Spleen (tissue), 11 donors: ENCODE measurements around the gene C16orf92. TPM values are rescaled to one million over a fixed set of nuclear protein-coding genes. Genes with fewer than 3 reads are reported as not detected.

Experiments used
- DNase-seq: peaks from one replicate; pipeline ENCODE4 v3.0.0-alpha.2; 2020
- H3K27ac ChIP-seq, 8 donors: fragments of 200-600 bp; sonication (generic) in 7 of 8; 1 replicate in 4 of 8; 2 replicates in 4 of 8; pipeline versions ENCODE4 v1.5.0 to v1.8.0; 2016 to 2021; ENCODE audit warnings: inconsistent platforms in 4 of 8, mild to moderate bottlenecking in 4 of 8, moderate library complexity in 1 of 8
- H3K27me3 ChIP-seq, 7 donors: fragments of 200-600 bp; sonication (generic) in 6 of 7; replicated peaks in 1 of 7; 1 replicate in 4 of 7; 2 replicates in 3 of 7; pipeline versions ENCODE4 v1.5.0 to v1.8.0; 2016 to 2021; ENCODE audit warnings: inconsistent platforms in 3 of 7, mild to moderate bottlenecking in 1 of 7
- H3K36me3 ChIP-seq, 6 donors: fragments of 200-600 bp; sonication (generic) in 5 of 6; 1 replicate in 4 of 6; 2 replicates in 2 of 6; pipeline versions ENCODE4 v1.5.0 to v1.8.0; 2016 to 2021; ENCODE audit warnings: inconsistent platforms in 2 of 6
- H3K4me1 ChIP-seq, 6 donors: fragments of 200-600 bp; sonication (generic) in 5 of 6; 1 replicate in 3 of 6; 2 replicates in 3 of 6; pipeline versions ENCODE4 v1.5.0 to v1.8.0; 2016 to 2021; ENCODE audit warnings: inconsistent platforms in 3 of 6
- H3K4me3 ChIP-seq, 8 donors: fragments of 200-600 bp; sonication (generic) in 7 of 8; 1 replicate in 4 of 8; 2 replicates in 4 of 8; pipeline versions ENCODE4 v1.5.0 to v1.8.0; 2016 to 2021; ENCODE audit warnings: inconsistent platforms in 4 of 8, mild to moderate bottlenecking in 4 of 8, moderate library complexity in 2 of 8
- H3K9me3 ChIP-seq, 8 donors: fragments of 200-600 bp; sonication (generic) in 7 of 8; 1 replicate in 4 of 8; 2 replicates in 4 of 8; pipeline versions ENCODE4 v1.5.0 to v1.8.0; 2016 to 2021; ENCODE audit warnings: inconsistent platforms in 4 of 8
- POLR2A ChIP-seq, 3 donors: fragments of 450-650 bp; IDR thresholded peaks; one replicate each; pipeline ENCODE4 v1.5.1; 2017; ENCODE audit warnings: antibody characterized with exemption in 3 of 3, mild to moderate bottlenecking in 1 of 3
- POLR2AphosphoS5 ChIP-seq, 3 donors: sonication (generic); formaldehyde crosslinking; IDR thresholded peaks; one replicate each; pipeline ENCODE4 v1.5.1; 2017; ENCODE audit warnings: antibody characterized with exemption in 3 of 3
- WGBS, 5 donors: extraction: QIAGEN DNeasy Blood & Tissue Kit in 3 of 5; methylation state at CpG; one replicate each; pipeline versions ENCODE4 v1.1.5 to v1.1.7; 2013 to 2018; 5-methylcytosine and 5-hydroxymethylcytosine counted together
- intact Hi-C: fragments of 100-400 bp; cut with DNase I; formaldehyde crosslinking; loops from one replicate; pipeline ENCODE4 v1.15.0; 2023; ENCODE audit warnings: low total_unique reads
- polyA plus RNA-seq, 3 donors: library from polyadenylated mRNA; stranded (reverse); fragments of 200-250 nt; gene quantifications; one replicate each; pipeline ENCODE4 v1.2.1, GENCODE V29; 2013
- total RNA-seq, 7 donors: library from RNA; depleted of rRNA in 3 of 7; stranded (reverse); fragments of >200 nt in 3 of 7; fragmentation: NEBNext Ultra II Directional in 4 of 7; extraction: Animal tissue kit (Norgen Biotek cat#: 25700) in 4 of 7; gene quantifications; one replicate each; pipeline versions ENCODE4 v1.1.0 to v1.2.1, GENCODE V29; 2016 to 2021
- TF ChIP-seq, protein P1 (sequence below), 11 experiments: fragments of 200-600 bp in 7 of 11; fragments of 450-650 bp in 4 of 11; sonication (generic) in 4 of 11; IDR thresholded peaks in 8 of 11; conservative IDR thresholded peaks in 3 of 11; 1 replicate in 7 of 11; 2 replicates in 4 of 11; pipeline versions ENCODE4 v1.4.0 to v1.8.0; 2016 to 2021; ENCODE audit warnings: antibody characterized with exemption in 11 of 11, inconsistent platforms in 4 of 11, mild to moderate bottlenecking in 1 of 11
- donor health status: healthy with polysubstance abuse.
- donor health status: DM: no; HTN: no; CAD: no; lungs with moderate emphysema.
- donor health status: DM: no; HTN: no; CAD: no.
- donor health status: Bipolar disorder and iron deficiency.
- donor health status: healthy.
- donor health status: DM: no; HTN: no; CAD: no.
- donor health status: DM: yes; HTN: yes; CAD: no.

The C16orf92 gene
- total and polyA plus RNA-seq, 10 donors = not detected

DNA sequence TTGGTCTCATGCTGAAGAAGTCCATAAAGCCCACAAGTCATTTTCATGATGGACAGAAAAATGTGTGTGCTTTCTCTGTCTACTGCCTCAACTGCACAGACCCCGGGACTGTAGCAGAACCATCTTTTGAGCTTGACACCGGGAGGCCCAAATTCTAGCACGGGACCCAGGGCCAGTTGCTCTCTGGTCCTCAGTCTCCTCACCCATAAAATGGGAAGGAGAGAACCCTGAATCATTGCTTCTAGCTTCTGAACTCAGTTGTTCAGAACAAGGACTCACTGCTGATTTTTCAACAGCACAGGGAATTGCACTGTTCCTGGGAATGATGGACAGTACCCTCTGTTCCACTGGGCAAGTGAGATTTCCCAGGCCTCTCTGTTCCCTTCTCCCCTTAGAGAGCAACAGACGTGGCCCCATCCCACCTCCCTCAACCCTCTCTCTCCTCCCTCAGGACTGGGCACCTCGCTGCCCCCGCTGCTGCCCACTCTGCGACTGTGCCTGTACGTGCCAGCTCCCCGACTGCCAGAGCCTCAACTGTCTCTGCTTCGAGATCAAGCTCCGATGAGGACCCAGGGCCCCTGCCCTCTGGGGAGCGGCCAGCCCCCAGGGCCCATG lies 40.4 kb downstream of the C16orf92 start:
- intact Hi-C loops = no loop called here
- no peak for DNase-seq
- peaks cover 23 to 47% (median 37%) of the 10 kb centered on the region in 6 donors for H3K4me1 ChIP-seq
- no peaks in the 10 kb centered on the region for H3K9me3 ChIP-seq
- H3K27ac ChIP-seq = peak overlapping the region; percentile 93 to 100 (median 98)
- 57 to 65% (median 62%) methylated on average over 11 to 12 of the region's 12 CpGs for WGBS, 5 donors
- H3K4me3 ChIP-seq = peak overlapping the region in 7 of 8 donors; percentile 65 to 99 (median 93)
- H3K36me3 ChIP-seq = peaks cover 1 to 19% (median 15%) of the 10 kb centered on the region in 6 donors
- H3K27me3 ChIP-seq = no peaks in the 10 kb centered on the region
- TF ChIP-seq, protein P1, sequence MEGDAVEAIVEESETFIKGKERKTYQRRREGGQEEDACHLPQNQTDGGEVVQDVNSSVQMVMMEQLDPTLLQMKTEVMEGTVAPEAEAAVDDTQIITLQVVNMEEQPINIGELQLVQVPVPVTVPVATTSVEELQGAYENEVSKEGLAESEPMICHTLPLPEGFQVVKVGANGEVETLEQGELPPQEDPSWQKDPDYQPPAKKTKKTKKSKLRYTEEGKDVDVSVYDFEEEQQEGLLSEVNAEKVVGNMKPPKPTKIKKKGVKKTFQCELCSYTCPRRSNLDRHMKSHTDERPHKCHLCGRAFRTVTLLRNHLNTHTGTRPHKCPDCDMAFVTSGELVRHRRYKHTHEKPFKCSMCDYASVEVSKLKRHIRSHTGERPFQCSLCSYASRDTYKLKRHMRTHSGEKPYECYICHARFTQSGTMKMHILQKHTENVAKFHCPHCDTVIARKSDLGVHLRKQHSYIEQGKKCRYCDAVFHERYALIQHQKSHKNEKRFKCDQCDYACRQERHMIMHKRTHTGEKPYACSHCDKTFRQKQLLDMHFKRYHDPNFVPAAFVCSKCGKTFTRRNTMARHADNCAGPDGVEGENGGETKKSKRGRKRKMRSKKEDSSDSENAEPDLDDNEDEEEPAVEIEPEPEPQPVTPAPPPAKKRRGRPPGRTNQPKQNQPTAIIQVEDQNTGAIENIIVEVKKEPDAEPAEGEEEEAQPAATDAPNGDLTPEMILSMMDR (IDR thresholded peaks at IDR 0.05 in 8 of 11, conservative IDR thresholded peaks at IDR 0.05 in 3 of 11) = no peak
- TF ChIP-seq POLR2AphosphoS5 (IDR thresholded peaks at IDR 0.05) = no peak
- no peak for TF ChIP-seq POLR2A (IDR thresholded peaks at IDR 0.05)

DNA sequence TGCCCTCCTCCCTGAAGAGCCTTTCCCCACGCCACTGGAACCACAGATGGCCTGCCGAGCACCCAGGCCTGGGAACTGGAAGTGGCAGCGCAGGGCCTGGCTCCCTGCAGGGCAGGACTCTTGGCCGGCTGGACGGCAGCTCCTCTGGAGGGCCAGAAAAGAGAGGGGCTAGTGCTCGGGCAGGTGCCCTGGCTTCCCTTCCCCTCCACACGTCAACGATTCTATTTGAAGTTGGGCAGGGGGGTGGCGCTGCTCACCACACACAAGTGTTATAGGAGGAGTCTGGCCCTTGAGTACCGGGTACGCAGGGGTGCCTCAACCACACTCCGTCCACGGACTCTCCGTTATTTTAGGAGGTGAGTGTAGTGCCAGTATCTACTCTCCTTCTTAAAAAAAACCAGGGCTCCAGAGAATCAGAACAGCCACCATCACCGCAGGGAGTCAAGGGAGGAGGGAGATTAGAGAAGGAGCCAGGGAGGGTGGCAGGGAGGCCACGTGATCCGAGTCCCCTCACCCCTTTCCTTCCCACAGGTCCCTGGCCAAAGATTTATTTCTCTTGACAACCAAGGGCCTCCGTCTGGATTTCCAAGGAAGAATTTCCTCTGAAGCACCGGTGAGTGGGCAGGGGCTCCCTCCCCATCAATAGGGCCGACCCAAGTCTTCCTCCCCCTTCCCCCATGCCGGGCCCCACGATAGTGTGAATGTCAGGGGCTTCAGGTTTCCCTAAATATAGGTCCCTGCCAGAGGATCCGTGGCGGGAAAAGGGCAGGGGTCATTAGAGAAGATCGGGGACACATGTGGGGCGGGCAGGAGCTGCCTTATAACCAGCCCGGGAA lies 41.1 kb downstream of the C16orf92 start:
- Histone ChIP-seq H3K4me1 (peaks cover 30 to 54% (median 45%) of the 10 kb centered on the region in 6 donors), H3K4me3 (peak overlapping the region; percentile 65 to 99 (median 90)), H3K36me3 (peaks cover 3 to 26% (median 22%) of the 10 kb centered on the region in 6 donors), H3K9me3 (no peaks in the 10 kb centered on the region), H3K27me3 (no peaks in the 10 kb centered on the region), H3K27ac (peak overlapping the region; percentile 93 to 100 (median 98))
- WGBS, 5 donors = 0 to 4% (median 3%) methylated on average over 22 to 27 of the region's 27 CpGs
- intact Hi-C loops = no loop called here
- peak; percentile 93 for DNase-seq
- TF ChIP-seq POLR2A (IDR thresholded peaks at IDR 0.05) (peak in 1 of 3 donors; percentile 15), POLR2AphosphoS5 (IDR thresholded peaks at IDR 0.05) (peak; percentile 71 to 84 (median 78))
- TF ChIP-seq, protein P1 (IDR thresholded peaks at IDR 0.05 in 8 of 11, conservative IDR thresholded peaks at IDR 0.05 in 3 of 11) = peak; percentile 14 to 58 (median 41)

DNA sequence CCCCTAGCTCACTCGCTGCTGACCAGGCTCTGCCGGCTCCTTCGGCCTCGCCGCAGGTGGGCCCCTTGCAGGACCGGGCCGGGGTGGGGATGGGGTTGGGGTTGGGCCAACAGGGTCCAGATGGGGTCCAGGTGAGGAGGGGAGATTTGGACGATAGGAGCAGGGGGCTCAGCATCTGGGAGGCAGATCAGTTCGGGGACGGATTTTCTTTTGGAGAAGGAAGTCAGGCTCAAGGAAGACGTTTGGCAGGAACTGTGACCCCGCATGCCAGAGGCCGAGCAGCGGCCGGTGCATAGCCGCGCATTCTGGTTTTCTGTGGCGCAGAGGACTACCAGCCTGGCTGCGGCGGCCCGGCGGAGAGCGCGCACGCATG lies 41.7 kb downstream of the C16orf92 start:
- Histone ChIP-seq H3K9me3 (no peaks in the 10 kb centered on the region), H3K27ac (peak overlapping the region; percentile 93 to 100 (median 98)), H3K4me3 (peak overlapping the region; percentile 65 to 99 (median 90)), H3K36me3 (peaks cover 8 to 32% (median 28%) of the 10 kb centered on the region in 6 donors), H3K27me3 (no peaks in the 10 kb centered on the region), H3K4me1 (peaks cover 33 to 60% (median 50%) of the 10 kb centered on the region in 6 donors)
- WGBS, 5 donors = 0% methylated on average over 24 to 25 of the region's 25 CpGs
- no peak for DNase-seq
- intact Hi-C loops = no loop called here
- TF ChIP-seq, protein P1 (IDR thresholded peaks at IDR 0.05 in 8 of 11, conservative IDR thresholded peaks at IDR 0.05 in 3 of 11) = no peak
- TF ChIP-seq POLR2A (IDR thresholded peaks at IDR 0.05) = no peak
- TF ChIP-seq POLR2AphosphoS5 (IDR thresholded peaks at IDR 0.05) = no peak
